Middle frontal gyrus (tissue), 1 donor: ENCODE results near the gene TFF3.

Experiments used
- DNase-seq: peaks from one replicate; pipeline ENCODE4 v3.0.0-alpha.2; 2015; ENCODE audit warnings: low spot score; ENCODE audit errors: extremely low spot score

Gene TFF3

GRCh38 chr21:42320791-42321190 lies 5.6 kb upstream of the TFF3 start:
- no peak for DNase-seq

- DNase-seq: no peak
Observed at GRCh38 chr21:42319851-42320572, 4.8 kb upstream of the TFF3 start.

- no peak for DNase-seq
Observed at GRCh38 chr21:42319376-42319775, 4.2 kb upstream of the TFF3 start.

- no peak for DNase-seq
Observed at GRCh38 chr21:42317826-42318746, 2.9 kb upstream of the TFF3 start.

GRCh38 chr21:42317341-42317741 lies 2.1 kb upstream of the TFF3 start:
- no peak for DNase-seq

- no peak for DNase-seq
Observed at GRCh38 chr21:42316891-42317290, 1.7 kb upstream of the TFF3 start.

GRCh38 chr21:42314616-42315295 lies 453 bp downstream of the TFF3 start:
- DNase-seq: no peak

GRCh38 chr21:42313501-42313969 lies 1.7 kb downstream of the TFF3 start:
- DNase-seq: no peak

- no peak for DNase-seq
Observed at GRCh38 chr21:42312626-42313104, 2.5 kb downstream of the TFF3 start.

GRCh38 chr21:42311816-42312625 lies 3.2 kb downstream of the TFF3 start:
- no peak for DNase-seq

GRCh38 chr21:42311160-42311559 lies 4.0 kb downstream of the TFF3 start:
- DNase-seq: no peak

- no peak for DNase-seq
Observed at GRCh38 chr21:42310411-42311001, 4.7 kb downstream of the TFF3 start.

GRCh38 chr21:42309753-42310213 lies 5.4 kb downstream of the TFF3 start:
- no peak for DNase-seq

- DNase-seq: no peak
Observed at GRCh38 chr21:42308914-42309752, 6.1 kb downstream of the TFF3 start.

GRCh38 chr21:42308161-42308913 lies 6.9 kb downstream of the TFF3 start:
- DNase-seq: no peak

- DNase-seq: no peak
Observed at GRCh38 chr21:42307106-42307505, 8.1 kb downstream of the TFF3 start.

- no peak for DNase-seq
Observed at GRCh38 chr21:42306366-42307035, 8.7 kb downstream of the TFF3 start.

- no peak for DNase-seq
Observed at GRCh38 chr21:42305707-42306147, 9.5 kb downstream of the TFF3 start.
